Epithelial cell of alveolus of lung (primary cell): ENCODE results near the gene TCERG1L. TPM values are rescaled to one million over a fixed set of nuclear protein-coding genes. Genes with fewer than 3 reads are reported as not detected.

Source experiments
- total RNA-seq: library from RNA; depleted of rRNA; stranded (reverse); fragments of >200 nt; gene quantifications from 2 replicates; pipeline ENCODE4 v1.2.1, GENCODE V29; 2015

The TCERG1L gene
- 0.13 TPM in 1 of 2 replicates, not detected in the other for total RNA-seq

DNA sequence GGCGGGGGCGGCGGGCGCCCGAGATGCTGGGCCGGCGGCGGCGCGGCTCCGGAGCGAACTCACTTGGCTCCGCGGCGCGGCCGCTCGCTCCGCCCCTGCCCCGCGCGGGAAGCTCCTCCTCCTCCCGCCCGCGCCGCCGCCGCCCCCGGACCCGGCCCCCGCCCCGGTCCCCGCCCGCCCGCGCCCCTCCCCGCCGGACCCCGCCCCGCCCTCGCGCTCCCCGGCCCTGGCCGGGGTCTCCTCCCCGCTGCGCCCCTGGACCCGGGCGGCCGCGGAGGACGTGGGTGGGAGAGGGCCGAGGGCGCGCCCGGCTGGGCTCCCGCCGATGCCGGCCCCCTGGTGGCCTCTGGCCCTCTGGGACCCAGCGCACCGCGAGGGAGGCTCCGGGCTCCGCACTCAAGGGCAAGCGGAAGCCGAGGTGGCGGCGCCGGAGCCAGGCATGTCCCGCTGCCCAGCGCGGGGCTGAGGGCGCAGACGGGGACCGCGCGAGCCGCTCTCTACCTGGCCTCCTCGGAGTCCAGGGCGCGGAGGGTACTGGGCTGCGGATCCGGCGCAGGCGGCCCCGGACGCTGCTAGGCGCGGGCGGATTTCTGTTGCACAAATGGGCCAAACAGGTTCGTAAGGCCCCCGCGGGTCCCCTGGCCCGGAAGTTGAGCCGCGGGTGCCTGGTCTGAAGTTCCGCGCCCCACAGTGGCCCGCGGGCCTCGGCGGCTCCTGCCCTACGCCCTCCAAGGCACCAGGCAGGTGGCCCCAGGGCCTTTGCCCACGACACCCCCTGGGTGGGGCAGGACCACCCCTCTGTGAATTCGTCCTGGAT, at the start of gene TCERG1L:
Gene TCERG1L (minus strand): TSS at position 61 of the 817 bp plus-strand sequence. CDS start 86 bp downstream, outside the sequence.

